ENCODE data around the gene PLCH2. TPM values are rescaled to one million over a fixed set of nuclear protein-coding genes. Genes with fewer than 3 reads are reported as not detected.

PLCH2 gene
- total and polyA plus RNA-seq, 9 of the 15 experiments (the other 6 are each of a cell fraction or from before 2014, with no cell fraction given), result 0.16 TPM; not detected in 8

DNA sequence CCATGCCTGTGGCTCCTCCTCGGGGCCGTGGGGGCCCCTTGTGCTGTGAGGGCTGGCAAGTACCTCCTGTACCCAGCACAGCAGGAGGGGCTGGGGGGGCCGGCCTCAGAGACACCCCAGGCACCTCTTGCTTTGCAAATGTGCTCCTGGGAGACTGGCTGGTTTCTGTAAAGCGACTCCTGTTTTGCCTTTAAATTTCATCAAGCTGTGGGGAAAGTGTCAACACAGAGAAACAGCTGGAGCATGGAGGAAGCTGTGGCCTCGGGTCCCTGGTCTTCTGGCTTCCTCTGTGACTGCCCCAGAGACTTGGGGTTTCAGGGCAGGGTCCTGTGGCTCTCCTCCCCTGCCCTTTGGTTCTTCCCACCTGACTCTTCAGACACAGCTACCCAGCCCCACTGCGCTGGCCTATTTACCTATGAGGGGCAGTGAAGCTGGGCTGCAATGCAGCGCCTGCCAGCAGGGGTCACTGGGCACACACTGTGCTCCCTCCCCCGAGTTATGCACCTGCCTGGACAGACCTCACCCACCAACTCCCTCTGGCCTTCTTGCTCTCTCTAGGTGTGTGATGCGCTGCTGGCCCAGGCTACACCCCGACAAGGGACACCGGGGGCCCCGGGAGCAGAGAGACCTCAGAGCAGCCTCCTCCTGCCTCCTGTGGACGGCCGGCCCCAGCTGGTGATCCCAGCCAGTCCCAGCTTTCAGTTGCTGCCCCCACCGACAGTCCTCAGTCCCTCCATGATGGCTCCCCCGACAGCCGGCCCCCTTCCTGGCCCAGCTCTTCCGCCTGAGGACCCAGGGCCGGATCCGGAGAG is 46.1 kb upstream of the PLCH2 start (continued):
- TF ChIP-seq CBX3 (IDR thresholded peaks at IDR 0.05; ENCODE audit: borderline replicate concordance in 1 of 2, low read length in 2 of 2), result peak in 1 of 2 experiments; percentile 93; a peak in 2 of 3 replicates
- peak in 1 of 2 experiments; percentile 81; a peak in 2 of 4 replicates for TF ChIP-seq FOXA3 (CRISPR knock-in tag; conservative IDR thresholded peaks at IDR 0.05 in 1 of 2, IDR thresholded peaks at IDR 0.05 in 1 of 2)
- TF ChIP-seq ZNF764 (CRISPR knock-in tag; IDR thresholded peaks at IDR 0.05; ENCODE audit: low read depth), result peak; percentile 100
- TF ChIP-seq GTF3C2 (IDR thresholded peaks at IDR 0.05; ENCODE audit: borderline replicate concordance, extremely low read depth, insufficient read length), result peak; percentile 9
- TF ChIP-seq ESRRA (IDR thresholded peaks at IDR 0.05; ENCODE audit: borderline replicate concordance, low read depth), result no peak
- peak in 1 of 2 experiments; percentile 69; a peak in 2 of 4 replicates for TF ChIP-seq RAD21 (CRISPR knock-in tag; conservative IDR thresholded peaks at IDR 0.05 in 1 of 2, IDR thresholded peaks at IDR 0.05 in 1 of 2)
- TF ChIP-seq SMC3 (conservative IDR thresholded peaks at IDR 0.05; ENCODE audit: insufficient read depth, low read depth, low read length), result 0 out of 2 replicates have a peak, but pooled peaks have one; percentile 27
- TF ChIP-seq ARID3A (IDR thresholded peaks at IDR 0.05; ENCODE audit: borderline replicate concordance, low read depth, low read length), result no peak
- TF ChIP-seq ZNF280A (IDR thresholded peaks at IDR 0.05; ENCODE audit: low read depth, partially characterized antibody), result peak; percentile 34
- TF ChIP-seq BDP1 (IDR thresholded peaks at IDR 0.05; ENCODE audit: insufficient read depth, insufficient read length), result no peak
- peak; percentile 85 for TF ChIP-seq TRIM28 (IDR thresholded peaks at IDR 0.05)
- no peak for TF ChIP-seq ZNF282 (CRISPR knock-in tag; IDR thresholded peaks at IDR 0.05)
- peak; percentile 87 for TF ChIP-seq CBX5 (IDR thresholded peaks at IDR 0.05; ENCODE audit: borderline replicate concordance, low read depth)
- no peak for TF ChIP-seq MBD2 (IDR thresholded peaks at IDR 0.05; ENCODE audit: borderline replicate concordance, low read depth)
- no peak for TF ChIP-seq BRD9 (IDR thresholded peaks at IDR 0.05; ENCODE audit: low read depth, partially characterized antibody)
- peak; percentile 58 to 65 (median 60) for TF ChIP-seq CTCF (IDR thresholded peaks at IDR 0.05 in 2 of 3, conservative IDR thresholded peaks at IDR 0.05 in 1 of 3; ENCODE audit: insufficient read depth in 2 of 3, low read depth in 1 of 3, low read length in 3 of 3)
- TF ChIP-seq CBX1 (IDR thresholded peaks at IDR 0.05; ENCODE audit: low read depth), result peak; percentile 50; the same call in 1 of the 2 replicates
